GM18909 (cell line): Measurements from ENCODE around the gene MTCL3.

Experiments
- ATAC-seq: cut with Tn5 transposase; IDR thresholded peaks from one replicate; pipeline ENCODE4 v1.9.1; 2021; ENCODE audit warnings: mild to moderate bottlenecking; ENCODE audit not compliant: unreplicated experiment, poor library complexity

Gene MTCL3

DNA sequence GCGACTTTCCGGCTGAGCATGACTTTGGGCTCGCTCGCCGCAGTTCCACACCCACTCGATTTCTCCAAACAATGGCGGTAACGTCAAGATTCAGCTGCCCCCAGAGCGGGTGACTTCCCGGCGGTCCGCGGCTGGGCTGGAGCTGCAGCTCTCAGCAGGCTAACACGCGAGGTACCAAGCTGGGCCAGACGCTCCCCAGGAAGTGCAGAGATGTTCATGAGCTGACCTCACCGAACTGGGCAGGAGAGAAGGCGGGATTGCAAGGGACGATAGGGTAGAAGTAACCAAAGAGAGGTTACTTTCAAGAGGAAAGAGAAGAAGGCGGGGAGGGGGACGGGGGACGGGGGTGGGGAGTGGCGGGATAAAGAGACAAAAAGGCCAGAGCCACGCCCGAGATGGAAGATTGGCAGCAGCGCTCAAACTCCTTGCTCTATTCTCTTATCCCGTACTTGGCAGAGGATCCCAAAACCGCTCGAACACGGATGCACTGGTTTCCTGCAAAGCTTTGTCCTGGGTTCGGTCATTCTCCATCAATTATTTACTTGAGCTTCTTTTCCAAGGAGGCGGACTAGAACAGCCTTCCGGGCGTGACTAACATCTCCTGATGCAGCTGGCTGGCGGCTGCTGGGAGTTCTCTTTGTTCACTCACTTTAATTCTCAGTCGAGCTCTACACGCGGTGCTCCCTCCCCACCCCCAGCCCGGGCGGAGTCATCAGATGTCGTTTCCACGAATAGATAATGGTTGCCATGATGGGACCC is at the start of gene MTCL3:
MTCL3 (minus strand) TSS at position 626 of the 759 bp plus-strand sequence.
- ATAC-seq, result no peak

GRCh38 chr6:127567476-127567875 is 48.3 kb upstream of the MTCL3 start:
- ATAC-seq, result no peak

GRCh38 chr6:127566651-127567050 is 47.5 kb upstream of the MTCL3 start:
- ATAC-seq, result no peak

GRCh38 chr6:127566119-127566518 is 47.0 kb upstream of the MTCL3 start:
- ATAC-seq, result no peak

- ATAC-seq, result no peak
These were observed 45.6 kb upstream of the MTCL3 start for GRCh38 chr6:127564761-127565160.

DNA sequence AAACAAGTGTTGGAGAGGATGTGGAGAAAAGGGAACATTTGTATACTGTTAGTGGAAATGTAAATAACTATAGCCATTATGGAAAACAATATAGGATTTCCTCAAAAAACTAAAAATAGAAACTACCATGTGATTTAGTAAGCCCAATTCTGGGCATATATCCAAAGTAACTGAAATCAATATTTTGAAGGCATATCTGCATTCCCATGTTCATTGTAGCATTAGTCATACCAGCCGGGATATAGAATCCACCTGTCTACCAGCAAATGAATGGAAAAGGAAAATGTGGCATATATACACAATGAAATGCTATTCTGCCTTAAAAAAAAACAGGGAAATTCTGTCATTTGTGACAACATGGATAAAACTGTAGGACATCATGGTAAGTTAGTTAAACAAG is 42.5 kb upstream of the MTCL3 start:
- ATAC-seq, result no peak

DNA sequence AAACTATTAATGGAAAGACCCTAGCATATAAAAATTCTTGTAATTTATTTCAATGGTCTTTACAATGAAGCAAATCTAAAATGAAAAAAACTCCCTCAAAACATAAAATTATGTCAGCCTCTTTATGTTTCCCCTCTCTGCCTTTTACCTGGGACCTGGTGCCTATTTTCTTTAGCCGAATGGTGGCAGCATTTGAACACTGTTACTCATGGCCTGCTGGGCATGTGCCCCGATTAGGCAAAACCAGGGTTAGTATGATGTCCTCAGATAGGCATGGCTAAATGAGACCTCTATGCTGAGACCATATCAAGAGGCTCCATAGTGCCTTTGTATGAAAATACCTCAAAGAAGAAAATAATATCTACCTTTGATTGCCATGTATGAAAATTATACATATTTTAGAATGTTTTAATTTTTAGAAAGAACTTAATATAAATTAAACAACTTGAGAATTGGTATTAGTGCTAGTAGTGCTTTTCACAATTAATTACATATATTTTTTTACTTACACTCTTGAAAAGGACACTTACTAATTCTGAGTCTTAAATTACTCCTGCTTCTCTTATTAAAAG is 35.4 kb upstream of the MTCL3 start:
- peak; percentile 76 for ATAC-seq

DNA sequence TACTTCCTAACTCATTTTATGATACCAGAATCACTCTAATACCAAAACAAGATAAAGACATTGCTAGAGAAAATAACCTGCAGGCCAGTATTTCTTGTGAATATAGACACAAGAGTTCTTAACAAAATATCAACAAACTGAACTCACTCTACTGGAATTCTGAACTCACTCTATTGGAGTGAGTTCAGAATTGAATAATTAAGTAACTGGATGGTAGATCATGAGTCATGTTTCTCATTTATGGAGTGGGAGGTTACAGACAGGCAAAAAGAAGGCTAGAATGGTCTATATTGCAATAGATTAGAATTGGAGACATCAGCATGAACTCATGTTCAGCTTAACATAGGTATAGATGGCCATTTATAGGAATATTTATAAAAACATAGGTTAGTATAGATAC is 31.3 kb upstream of the MTCL3 start:
- no peak for ATAC-seq

- ATAC-seq, result no peak
These were observed 28.9 kb upstream of the MTCL3 start for GRCh38 chr6:127547904-127548649.

- ATAC-seq, result no peak
These were observed 28.1 kb upstream of the MTCL3 start for GRCh38 chr6:127547215-127547614.

DNA sequence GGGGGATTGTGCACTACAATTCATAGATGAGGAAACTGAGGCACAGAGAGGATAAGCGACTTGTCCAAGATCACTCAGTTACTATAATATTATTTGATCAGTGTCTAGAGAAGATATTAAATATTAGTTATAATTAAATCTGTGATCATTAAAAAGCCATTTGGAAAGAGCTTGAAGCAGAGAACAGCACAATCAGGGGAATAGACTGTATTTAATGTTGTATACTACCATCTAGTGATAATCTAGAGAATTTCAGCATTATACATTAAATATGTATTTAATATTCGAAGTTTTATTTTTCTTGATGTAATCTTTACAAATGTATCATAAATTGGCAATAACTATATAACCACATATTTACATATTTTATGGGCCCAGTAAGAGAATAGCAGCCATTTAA is 20.1 kb upstream of the MTCL3 start:
- peak; percentile 64 for ATAC-seq

DNA sequence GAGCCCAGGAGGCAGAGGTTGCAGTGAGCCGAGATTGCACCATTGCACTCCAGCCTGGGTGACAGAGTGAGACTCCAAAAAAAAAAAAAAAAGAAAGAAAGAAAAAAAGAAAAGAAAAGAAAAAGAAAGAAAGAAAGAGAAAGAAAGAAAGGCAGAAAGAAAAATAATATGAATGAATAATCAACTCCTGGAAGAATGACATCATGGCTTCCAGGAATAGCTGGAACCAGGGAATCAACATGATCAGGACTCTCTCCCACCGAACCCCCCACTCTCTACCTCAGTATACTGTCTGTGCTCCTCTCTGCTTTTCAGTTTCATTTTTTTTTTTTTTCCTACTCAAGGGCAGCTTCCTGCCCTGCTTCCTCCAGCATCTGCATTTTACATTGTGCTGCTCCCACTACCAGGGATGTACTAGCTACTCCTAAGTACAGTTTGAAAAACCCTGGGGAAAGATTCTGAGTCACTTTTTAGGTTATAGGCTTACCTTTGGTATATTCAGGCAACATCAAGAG is 19.7 kb upstream of the MTCL3 start:
- ATAC-seq, result peak; percentile 11

DNA sequence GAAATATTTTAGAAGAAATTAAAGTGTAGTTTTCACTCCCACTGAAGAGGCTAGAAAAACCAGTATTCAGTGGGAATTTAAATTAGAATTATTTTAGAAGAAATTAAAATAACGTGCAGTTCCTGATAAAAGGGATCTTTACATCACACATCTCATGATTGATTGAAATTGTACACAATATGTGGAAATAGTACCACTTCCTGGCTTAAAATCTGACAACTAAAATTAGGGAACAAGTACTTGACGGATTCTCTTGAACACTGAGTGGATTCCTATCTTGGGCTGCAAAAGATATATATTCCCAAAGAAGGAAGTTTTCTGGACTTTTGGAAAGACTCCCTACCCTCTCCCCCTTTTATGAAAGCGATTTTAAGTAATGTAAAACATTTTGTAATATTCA is 14.6 kb upstream of the MTCL3 start:
- ATAC-seq, result no peak

- no peak for ATAC-seq
These were observed 13.9 kb upstream of the MTCL3 start for GRCh38 chr6:127533011-127533410.

DNA sequence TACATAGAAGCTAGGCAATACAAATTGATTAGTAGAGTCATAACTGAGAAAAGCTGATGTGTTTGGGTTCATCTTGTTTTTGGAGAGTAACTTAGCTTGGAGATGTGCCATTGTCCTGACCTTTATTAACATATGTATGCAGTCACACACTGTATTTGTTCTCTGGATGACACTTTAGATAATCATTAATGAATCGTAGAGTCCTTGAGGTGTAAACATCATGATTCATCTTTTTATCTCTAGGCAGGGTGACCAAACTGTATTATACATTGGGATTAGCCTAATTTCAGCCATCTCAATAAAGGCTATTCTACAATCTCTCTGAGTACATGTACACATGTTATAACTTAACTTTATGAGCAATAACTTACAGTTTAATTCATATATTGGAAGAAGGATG is 3.6 kb upstream of the MTCL3 start:
- ATAC-seq, result no peak

- no peak for ATAC-seq
These were observed 931 bp upstream of the MTCL3 start for GRCh38 chr6:127520066-127520465.

DNA sequence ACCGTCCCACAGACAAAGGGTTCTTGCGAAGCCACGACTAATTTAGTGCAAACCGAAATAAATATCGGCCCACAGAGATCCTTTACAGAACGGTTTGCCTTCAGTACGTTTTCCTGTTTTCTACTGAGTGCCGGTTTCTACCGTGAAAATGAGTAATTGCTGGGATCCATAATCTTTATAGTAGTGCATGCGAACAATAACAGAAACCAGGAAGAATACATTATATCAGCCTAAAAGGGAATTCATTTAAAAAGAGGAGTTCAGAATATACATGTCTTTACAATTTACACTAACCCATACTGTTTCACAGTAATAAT is 292 bp upstream of the MTCL3 start:
- ATAC-seq, result no peak

DNA sequence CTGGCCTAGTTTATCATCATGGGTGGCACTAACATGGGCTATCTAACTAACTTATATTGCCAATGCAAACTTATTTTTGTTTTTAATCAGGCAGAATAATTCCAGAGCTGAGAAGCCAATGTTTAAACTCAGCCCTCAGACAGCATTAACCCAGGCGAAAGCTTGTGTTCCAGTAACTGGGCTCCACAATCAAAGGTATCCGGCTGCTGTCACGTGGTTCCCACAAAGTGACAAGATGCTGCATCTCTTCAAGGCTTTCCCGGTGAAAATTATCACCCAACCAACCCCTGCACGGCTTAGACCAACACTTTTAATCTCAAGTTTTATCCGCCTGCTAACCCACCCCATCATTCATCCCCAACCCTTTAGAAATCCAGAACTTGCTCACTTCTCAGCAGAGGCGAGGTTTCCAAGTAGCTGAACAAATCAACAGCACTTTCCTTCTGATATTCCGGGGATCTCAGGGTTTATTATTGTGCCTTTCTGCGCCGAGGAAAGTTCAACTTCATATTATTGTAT is 885 bp downstream of the MTCL3 start:
- no peak for ATAC-seq

- no peak for ATAC-seq
These were observed 1.4 kb downstream of the MTCL3 start for GRCh38 chr6:127517693-127518092.

DNA sequence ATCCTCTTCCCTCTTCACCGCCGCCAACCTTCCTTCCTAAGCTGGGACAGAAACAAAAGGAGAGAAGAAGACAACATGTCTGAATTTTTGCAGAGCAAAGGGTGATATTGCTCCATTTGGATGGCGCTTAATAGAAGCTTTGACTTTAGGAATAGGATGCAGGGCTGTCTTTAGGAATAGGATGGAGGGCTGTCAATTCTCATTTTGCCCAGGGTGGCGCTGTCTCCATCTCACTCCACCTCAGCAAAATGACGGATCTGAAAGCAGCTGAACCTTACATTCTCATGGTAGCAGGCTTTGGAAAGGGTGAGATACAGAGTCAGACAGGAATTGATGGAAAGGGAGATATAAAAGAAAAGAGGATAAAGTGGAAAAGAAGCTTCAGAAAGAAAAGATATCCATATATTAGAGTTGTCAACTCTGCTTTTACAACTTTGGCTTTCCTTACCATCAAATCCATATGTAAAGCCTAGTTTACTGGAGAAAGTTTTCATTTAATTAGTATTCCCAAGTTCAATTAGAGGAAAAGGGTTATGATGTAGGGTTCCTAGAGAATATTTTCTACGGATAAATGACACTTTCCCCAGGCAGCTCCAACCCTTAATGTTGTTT is 2.4 kb downstream of the MTCL3 start:
- peak; percentile 68 for ATAC-seq
